HG03521 (cell line): Measurements from ENCODE around the gene JKAMP.

Experiments used
- ATAC-seq: cut with Tn5 transposase; IDR thresholded peaks from one replicate; pipeline ENCODE4 v1.9.1; 2021; ENCODE audit warnings: mild to moderate bottlenecking, moderate library complexity; ENCODE audit not compliant: unreplicated experiment

The JKAMP gene

DNA sequence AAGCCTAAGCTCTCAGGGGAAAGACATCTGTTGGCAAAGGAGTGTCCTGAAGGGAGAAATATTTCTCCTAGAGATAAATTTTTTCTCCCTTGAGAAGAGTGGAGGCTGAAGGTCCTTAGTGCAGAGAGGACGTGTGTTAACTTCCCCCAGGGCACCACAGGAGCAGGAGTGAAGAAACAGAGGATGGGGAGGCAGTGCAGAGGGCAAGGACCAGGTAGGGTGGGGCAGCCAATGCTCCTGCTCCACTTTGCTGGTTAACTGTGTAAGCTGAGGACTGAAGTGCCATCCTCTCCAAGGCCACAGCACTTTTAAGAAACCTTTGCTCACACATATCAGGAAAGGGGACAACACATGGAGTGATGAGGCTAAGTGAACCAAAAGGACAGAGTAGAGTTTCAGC lies 4.2 kb upstream of the JKAMP start:
- ATAC-seq: no peak

DNA sequence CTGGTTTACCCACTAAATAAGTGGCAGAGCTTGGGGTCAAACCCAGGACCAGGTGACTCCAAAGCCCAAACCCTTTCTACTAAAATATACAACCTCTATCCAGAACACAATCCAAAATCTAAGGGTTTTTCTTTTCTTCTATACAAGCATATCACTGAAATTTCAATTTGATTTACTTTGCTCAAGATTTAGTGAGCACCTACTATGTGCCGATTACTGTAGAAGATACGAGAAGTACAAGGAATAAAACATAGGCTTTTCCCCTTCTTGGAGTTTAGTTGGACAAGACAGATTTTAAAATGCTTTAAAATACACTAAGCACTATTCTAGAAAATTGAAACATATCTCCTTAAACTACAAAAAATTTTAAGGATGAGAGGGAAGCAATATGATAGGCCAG lies 2.9 kb upstream of the JKAMP start:
- no peak for ATAC-seq

DNA sequence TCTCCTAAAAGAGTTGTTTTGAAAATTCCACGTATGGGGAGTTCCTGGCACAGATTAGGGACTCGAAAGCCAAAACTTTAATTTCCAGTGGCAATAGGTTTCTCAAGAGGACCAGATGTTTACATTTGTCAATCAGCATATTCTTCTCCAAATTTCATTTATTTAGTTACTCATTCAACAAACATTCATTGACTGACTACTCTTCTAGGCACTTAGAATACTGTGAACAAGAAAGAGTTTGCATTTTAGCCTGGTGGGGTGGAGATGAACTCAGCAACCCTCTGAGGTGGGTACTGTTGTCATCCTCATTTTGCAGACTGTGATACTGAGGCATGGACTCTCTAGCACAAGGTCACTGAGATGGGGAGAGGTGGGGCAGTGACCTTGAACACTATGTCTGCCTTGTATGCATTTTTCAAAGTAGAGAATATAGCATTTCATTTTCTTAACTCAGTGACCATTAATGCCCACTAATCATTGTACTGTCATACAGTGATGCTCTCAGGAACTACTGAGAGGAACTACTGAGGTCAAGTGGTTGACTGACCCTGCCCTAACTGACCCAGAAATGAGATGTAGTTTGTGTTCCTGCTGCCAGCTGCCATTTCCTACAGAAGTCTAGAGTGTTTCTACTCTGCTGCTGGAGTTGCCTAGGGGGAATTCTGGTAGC lies 2.3 kb upstream of the JKAMP start:
- no peak for ATAC-seq

DNA sequence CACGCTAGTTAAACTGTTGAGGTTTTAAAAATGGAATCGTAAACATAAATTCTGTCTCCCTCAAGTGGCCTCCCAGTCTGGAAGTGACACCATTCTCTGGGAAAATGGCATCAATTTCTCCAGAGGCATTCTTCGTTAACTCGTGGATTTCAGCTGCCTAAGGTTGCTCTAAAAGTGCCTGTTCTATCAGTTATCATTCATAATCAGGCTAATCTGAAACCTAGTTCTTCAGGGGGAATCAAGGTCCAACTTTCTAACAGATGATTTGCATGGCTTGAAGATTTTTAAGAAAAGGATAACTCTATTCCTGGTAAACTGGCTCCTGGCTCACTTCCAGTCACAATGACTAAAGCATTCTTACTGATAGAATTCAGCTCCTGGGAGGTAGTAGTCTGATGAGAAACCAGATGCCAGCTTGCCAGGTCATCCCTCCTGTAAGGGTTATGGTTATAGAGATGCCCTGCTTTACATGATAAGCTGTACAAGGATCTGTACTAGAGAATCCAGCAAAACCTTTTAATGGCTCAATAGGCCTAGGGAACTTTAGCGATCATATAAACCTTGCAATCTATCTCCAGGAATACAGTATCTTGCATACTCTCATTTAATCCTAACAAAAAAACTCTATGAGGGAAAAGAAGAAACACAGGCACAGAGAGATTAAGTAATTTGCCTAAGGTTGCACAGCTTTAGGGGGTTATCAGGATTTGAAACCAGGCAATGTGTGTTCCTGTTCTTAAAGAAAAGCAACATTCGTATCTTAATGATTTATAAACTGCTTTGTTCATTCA lies 1.6 kb upstream of the JKAMP start:
- no peak for ATAC-seq

DNA sequence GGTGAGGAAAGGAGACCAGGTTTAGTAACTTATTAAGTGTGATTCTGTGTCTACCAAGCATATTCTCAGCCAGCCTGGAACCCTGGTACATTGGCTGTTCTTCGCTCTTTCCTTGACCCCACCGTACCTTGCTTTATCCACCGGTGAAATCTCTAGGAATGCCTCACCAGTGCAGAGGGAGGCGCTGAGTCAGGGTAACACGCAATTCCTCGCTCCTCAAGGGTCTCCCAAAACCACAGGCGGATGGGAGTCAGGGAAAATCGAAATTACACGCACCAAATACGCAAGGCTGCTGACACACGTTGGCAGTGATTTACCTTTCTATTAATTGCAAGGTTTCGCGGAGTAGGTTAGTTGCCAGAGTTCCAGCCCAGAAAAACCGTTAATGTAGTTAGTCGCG lies 954 bp upstream of the JKAMP start:
- ATAC-seq: no peak

DNA sequence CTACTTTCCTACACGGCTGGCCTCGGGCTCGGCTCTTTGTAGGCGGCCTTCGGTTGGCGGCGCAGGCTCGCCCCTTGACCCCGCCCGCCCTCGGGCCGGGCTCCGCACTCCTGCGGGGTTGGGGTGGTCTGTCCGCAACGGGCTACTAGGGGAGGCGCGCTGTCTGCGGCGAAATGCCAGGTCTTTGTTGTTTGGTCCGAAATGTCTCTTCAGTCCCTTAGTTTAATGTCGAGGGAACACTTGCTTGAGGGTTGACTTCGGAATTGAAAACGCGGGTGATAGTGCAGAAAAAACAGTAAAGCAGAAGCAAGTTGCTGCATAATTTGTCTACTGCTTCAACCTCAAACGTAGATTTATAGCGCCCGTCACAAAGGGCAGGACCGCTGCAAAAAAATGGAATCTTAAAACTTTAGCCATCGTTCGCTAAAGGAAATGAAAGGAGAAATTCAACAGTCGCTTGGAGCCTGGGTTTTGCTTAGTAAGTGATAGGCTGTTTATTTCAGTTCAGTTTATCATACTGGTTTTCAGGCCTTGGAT lies 390 bp downstream of the JKAMP start:
- peak; percentile 38 for ATAC-seq

DNA sequence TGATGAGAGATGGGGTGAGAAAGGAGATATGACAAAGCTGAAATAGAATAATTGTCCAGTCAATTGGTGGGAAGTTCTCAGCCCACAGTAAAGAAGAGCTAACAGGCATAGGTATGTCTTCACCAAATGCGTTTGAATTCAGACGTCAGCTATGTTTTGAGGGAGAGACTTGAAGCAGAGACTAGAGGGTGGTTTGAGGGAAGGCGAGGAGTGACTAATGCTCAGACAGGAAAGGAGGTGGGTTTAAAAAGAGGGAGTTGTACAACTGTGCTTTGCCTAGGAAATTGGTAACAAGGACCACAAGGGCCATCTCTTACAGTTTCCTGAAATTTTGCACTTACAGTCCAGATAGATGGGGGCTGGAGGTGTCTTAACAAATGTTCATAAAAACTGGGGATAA lies 6.4 kb downstream of the JKAMP start:
- ATAC-seq: no peak

DNA sequence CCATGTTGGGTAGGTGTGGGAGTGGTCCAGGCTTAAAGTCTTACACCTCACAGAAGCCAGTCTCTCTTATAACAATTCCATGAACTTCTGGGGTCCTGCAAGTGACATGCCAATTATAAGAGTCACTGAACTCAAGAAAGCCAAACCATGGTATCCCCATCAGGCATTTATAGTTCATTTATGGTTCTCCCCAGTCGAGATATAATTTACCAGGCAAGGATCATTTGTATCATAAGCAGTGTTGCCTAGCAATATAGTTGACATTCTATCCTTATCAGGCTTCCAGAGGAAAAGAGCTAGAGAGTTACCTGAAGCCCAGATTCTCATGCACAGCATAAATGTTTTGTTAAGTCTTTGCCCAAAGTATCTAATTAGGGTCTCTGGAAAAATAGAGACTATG lies 8.1 kb downstream of the JKAMP start:
- no peak for ATAC-seq

DNA sequence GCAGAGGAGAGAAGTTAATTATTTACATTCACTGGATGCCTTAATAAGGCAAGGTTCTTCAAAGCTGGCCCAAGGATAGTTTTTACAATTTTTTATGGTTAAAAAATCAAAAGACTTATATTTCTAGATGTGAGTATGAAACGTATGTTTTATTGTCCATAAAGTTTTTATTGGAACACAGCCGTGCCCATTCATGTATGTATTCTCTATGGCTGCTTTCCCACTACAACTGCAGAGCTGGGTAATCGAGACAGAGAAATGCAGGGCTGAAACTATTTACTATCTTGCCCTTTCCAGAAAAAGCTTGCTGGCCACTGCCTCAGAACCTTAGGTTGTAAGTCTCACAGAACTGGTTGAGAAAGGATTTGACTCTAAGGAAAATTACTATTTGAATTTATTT lies 16.4 kb downstream of the JKAMP start:
- no peak for ATAC-seq

DNA sequence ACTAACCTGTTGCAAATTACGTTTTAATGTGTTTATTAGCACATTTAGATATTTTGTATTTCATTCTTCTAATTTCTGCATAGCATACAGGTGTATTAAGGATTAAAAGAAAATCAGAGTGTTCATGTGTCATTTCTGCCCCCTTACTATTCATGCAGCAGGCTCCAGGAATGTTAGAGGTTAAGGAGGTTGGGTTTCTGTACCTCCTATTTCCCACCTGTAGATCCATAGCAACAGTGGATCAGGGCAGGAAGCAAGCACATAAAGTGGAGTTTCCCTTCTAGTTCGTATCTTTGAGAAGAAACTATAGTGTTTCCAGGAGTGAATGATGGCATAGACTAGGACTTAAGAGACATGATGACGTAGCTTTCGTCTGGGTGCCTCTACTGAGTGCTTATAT lies 18.9 kb downstream of the JKAMP start:
- no peak for ATAC-seq

DNA sequence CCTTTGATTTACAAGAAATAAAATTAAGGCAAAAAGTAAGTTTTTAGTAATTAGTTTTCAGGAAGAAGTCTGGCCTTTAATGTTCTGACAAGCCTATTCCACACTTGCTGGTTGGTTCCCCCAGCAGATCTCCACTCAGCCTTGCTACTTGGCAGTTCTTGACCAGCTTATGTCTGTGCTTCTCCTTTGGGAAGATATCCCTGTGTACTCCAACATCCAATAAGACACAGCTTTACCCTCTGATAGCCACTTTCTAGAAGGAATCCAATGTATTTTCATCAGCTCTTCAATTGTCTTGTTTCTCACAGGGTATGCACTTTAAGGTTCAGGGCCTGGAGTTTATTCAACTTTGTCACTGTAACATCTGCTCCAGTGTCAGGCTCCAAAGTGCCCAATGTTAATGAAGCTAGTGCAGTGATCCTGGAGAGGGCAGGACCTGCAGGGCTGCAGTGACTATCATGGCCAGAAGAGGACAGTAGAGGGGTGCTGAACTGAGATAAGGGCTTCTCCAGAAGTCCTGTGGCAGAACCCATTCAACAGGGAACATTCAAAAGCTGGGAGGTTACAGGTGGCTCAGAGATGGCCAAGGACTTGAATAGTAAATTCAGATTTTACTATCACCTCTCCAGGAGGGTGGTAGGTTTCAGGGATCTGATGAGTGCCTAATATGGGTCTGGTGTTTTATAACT lies 22.9 kb downstream of the JKAMP start:
- ATAC-seq: peak; percentile 77

DNA sequence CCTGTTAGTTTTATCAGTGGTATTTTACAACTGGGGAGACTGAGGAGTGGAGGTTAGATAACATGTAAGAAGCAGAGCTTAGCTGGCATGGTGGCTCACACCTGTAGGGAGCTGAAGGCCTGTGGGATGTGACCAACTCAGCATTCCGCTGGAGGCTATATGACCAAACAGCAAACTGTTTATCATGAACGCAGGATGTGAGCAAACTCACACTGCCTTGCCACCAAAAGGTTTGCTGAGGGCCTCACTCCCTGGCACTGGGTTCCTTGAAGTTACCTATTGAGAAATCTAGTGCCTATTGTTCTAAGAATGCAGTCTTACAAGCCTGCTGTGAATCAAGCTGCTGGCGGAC lies 23.4 kb downstream of the JKAMP start:
- ATAC-seq: no peak

DNA sequence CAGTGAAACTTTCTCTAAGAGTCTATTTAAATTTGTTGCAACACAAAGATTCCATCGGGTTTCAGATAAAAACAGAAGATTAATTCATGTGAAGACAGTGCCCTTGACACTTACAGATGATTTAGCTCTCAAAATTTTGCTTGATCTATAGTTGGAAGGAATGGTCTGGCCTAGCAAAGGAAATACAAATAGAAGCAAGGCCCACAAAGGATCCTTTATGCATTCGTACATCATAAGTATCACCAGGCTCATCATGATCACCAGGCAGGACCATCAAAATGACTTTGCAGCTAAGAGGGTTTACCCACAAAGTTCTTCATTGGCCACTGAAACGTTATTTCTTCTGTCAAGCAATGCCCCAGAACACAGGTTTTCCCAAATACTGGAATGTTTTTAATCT lies 24.8 kb downstream of the JKAMP start:
- no peak for ATAC-seq

DNA sequence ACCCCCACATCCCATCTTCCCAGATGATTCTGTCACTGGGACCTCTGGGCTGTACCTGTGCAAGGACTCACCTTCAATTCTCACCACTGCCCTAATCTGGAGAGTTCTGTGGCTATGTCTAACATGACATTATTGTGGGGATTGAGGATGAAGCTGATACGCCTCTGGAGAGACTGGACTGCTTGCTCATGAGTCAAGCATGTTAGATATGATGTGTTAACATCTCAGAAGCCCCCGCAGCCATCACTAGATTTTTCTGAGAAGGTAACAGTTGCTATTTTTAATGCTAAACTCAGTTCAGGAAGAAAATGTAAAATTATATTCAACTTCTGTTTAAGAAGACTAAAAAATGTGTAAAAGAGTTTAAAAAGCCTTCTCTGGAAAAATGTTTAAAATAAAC lies 25.7 kb downstream of the JKAMP start:
- no peak for ATAC-seq

DNA sequence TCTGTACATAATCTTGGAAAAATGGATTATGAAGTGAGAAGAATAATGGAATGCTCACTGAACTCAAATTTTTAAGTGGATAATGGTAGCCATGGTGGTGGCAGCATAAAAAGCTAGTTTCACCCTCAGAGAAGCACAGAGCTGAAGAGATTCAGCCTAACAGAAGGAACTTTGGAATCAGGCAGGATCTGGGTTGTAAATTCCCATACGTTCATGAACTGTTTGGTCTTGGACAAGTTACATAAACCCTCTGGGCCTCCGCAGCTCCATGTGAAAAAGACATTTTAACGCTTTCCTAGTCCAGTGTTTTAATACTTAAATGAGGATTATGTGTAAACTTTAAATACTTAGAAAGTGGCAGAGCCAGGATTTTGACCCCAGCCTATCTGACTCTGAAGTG lies 26.6 kb downstream of the JKAMP start:
- no peak for ATAC-seq

DNA sequence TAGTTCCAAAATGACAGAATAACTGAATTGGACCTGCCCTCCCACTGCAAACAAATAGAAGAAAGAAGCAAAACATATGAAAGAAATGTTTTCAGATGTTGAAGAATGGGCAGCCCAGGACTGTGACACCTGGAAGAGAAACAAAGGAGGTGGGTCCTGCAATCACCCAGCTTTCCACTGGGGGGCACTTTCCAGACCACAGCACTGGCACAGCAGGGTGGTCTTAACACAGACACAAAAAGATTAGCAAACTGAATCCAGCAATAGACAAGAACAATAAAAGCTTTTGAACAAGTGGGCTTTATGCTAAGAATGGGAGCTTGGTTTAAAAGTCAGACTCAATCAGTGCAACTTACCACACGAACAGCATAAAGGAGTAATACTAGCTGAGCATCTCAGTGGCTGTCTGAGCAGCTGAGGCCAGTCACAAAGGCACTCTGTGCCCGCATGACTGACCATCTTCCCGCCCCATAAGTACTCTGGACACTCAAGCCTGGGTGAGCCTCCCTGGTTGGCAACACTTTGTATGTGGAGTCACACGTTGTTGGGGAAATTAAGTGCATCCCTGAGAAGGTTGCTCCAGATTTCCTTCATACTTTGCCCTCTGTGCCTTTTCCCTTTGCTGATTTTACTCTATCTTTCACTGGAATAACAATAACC lies 27.7 kb downstream of the JKAMP start:
- ATAC-seq: no peak

DNA sequence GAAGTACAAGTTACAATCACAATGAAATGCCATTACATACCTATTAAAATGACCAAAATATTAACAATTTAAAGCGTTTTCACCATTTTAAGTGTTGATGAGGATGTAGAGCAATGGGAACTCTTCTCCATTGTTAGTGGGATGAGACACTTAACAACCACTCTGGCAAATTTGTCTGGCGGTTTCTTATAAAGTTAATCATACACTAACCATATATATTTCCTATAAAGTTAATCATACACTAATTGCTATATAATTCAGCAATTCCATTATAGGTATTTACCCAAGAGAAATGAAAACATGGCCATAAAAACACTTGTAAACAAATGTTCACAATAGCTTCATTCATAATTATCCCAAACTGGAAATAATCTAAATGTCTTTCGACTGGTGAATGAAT lies 35.9 kb downstream of the JKAMP start:
- no peak for ATAC-seq

DNA sequence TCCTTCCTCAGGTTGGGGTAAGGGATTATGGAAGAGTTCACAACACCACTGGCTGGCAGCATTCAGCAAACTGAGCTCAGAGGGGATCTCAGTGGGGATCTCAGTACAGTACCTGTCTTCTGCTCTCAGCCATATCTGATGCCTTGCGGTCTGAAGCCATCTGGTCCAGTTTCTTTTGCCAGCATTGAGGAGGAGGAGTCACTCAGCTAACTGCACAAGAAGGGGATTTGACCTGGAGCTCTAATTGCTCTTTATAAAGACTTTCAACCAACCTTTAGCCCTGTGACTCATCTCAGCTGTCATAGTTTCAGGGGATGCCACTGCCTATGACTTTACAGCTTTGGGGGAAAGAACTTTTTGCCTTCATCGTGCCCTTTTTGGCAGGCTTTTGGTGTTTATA lies 44.9 kb downstream of the JKAMP start:
- no peak for ATAC-seq

DNA sequence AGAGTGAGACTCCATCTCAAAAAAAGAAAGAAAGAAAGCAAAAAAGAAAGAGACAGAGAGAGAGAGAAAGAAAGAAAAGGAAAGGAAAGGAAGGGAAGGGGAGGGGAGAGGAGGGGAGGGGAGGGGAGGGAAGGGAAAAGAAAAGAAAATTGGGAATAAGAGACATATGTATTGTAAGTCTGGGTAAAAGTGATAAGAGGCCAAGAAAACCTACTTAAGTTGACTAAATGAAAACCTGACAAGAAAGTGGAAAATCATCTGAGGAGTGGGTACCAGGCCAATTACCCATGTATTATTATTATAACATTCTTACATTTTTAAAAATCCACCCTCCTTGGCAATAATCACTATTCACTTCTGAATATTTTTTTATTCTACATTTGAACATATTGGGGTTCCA lies 46.0 kb downstream of the JKAMP start:
- no peak for ATAC-seq

DNA sequence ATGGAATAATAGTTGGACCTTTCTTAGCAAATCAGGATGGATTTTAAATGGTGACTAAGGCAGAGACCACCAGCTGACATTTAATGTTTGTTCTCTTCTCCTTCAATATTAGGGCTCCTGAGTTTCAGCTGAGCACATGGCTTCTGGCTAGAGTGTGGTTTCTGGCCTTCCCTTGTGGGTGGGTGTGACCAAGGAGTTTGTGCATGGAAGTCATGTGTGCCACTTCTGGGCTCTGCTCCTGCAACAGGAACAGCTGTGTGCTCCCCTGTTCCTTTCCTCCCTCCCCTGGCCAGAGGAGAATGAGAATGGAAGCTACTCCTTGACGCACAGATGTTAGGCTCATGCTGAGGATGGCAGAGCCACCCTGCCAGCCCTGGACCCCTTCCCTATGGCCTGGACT lies 48.1 kb downstream of the JKAMP start:
- no peak for ATAC-seq

DNA sequence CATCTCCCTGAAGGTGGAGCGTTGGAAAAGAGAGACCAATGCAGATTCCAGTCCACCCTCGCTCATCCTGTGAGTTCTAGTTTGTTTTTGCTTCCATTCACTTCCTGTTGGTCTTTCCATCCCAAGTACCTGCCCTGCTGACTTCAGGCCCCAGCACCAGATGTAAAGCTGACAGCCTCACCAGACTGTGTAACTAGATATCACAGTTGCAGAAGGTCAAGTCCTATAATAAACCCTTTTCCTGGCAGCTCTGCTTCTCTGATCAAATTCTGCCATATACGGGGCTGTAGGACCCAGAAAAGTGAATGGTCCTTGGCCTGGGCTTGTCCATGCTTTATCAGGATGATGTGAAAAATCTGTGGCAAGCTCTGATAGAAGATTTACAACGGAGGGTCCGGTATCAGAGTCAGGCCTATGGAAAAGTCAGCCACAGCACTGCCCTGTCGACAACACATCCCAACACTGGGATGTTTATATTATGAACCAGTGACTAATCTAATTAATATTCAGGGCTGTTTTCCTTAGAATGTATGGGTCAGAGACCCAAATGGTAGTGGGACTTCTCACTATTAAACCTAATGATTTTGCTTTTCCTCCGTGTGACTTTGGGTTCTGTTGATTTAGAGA lies 50.2 kb downstream of the JKAMP start:
- no peak for ATAC-seq
